GM12878 (cell line): ENCODE measurements around the gene MPP2. TPM values are rescaled to one million over a fixed set of nuclear protein-coding genes. Genes with fewer than 3 reads are reported as not detected.
A peak's percentile ranks its signal among the peaks of the same experiment; 100 is the strongest.

ENCODE experiments used
- ATAC-seq: fragments of 200-7000 bp; cut with Tn5 transposase; 3 replicates; pipeline ENCODE4 v1.9.1; 2020; ENCODE audit warnings: mild to moderate bottlenecking, moderate library complexity
- BruUV-seq: library from RNA; stranded (reverse); fragments of 400-500 nt; replicated peaks from 2 replicates; lab custom pipeline; 2021; lab: Mats Ljungman, UMichigan
- CTCF ChIA-PET: fragments of 300-600 bp; sonication (Branson Sonifier 250); formaldehyde crosslinking; extraction: SDS; loops from one replicate; lab custom pipeline; 2021; ENCODE audit warnings: inconsistent platforms; lab: Yijun Ruan, JAX
- POLR2A ChIA-PET: fragments of 350-600 bp; formaldehyde crosslinking; extraction: SDS; loops from one replicate; lab custom pipeline; 2021; ENCODE audit warnings: inconsistent platforms; lab: Charles Lee
- RAD21 ChIA-PET: fragments of 300-600 bp; sonication (Branson Sonifier 250); formaldehyde crosslinking; loops from one replicate; lab custom pipeline; 2023; ENCODE audit warnings: antibody characterized with exemption; ENCODE audit not compliant: unreplicated experiment; lab: Charles Lee
- SMC1A ChIA-PET: fragments of 300-600 bp; sonication (Branson Sonifier 250); formaldehyde crosslinking; loops from one replicate; lab custom pipeline; 2023; ENCODE audit not compliant: unreplicated experiment, uncharacterized antibody; lab: Charles Lee
- DNase-seq: peaks from one replicate; pipeline ENCODE4 v3.0.0-alpha.2; 2011; ENCODE audit warnings: low read depth, low spot score
- FAIRE-seq: peaks from 3 replicates; lab custom pipeline; 2011; peaks lifted over from hg19 to GRCh38; lab: Jason Lieb, UNC
- H2AFZ ChIP-seq: 2 replicates; pipeline ENCODE4 v1.6.0; 2011; ENCODE audit warnings: low read depth, low read length, control low read depth; ENCODE audit not compliant: control insufficient read depth
- H3K27ac ChIP-seq: 2 replicates; pipeline ENCODE4 v1.5.1; 2011; ENCODE audit warnings: control low read depth; ENCODE audit not compliant: control insufficient read depth, insufficient read depth
- H3K27me3 ChIP-seq, 2 experiments: replicated peaks in 1 of 2; 2 replicates each; pipeline versions ENCODE4 v1.6.0 to v1.6.1; 2011; ENCODE audit warnings: low read length in 1 of 2; ENCODE audit not compliant: control insufficient read depth in 2 of 2, insufficient read depth in 2 of 2
- H3K36me3 ChIP-seq, 2 experiments: 2 replicates each; pipeline ENCODE4 v1.5.1; 2011; ENCODE audit warnings: low read length in 1 of 2; ENCODE audit not compliant: control insufficient read depth in 2 of 2, insufficient read depth in 2 of 2
- H3K4me1 ChIP-seq: 2 replicates; pipeline ENCODE4 v1.6.1; 2011; ENCODE audit warnings: mild to moderate bottlenecking, low read length, moderate library complexity, mixed read lengths; ENCODE audit not compliant: control insufficient read depth, insufficient read depth
- H3K4me2 ChIP-seq: 2 replicates; pipeline ENCODE4 v1.6.0; 2011; ENCODE audit warnings: control low read depth; ENCODE audit not compliant: control insufficient read depth, insufficient read depth
- H3K4me3 ChIP-seq: fragments of 200-600 bp; sonication (generic); 2 replicates; pipeline ENCODE4 v1.5.1; 2016
- H3K79me2 ChIP-seq: 2 replicates; pipeline ENCODE4 v1.6.0; 2011; ENCODE audit warnings: low read length; ENCODE audit not compliant: control insufficient read depth, insufficient read depth
- H3K9ac ChIP-seq: 2 replicates; pipeline ENCODE4 v1.8.0; 2011; ENCODE audit warnings: low read length, control low read depth, mixed read lengths; ENCODE audit not compliant: control insufficient read depth, insufficient read depth
- H3K9me3 ChIP-seq: replicated peaks from 3 replicates; pipeline ENCODE4 v1.5.1; 2011; ENCODE audit warnings: mild to moderate bottlenecking, low read length; ENCODE audit not compliant: control insufficient read depth, insufficient read depth
- H4K20me1 ChIP-seq: 2 replicates; pipeline ENCODE4 v1.6.0; 2011; ENCODE audit not compliant: control insufficient read depth, insufficient read depth
- SPI1 ChIP-seq: IDR thresholded peaks from 2 replicates; pipeline ENCODE4 v1.6.1; 2011; ENCODE audit warnings: low read depth, mild to moderate bottlenecking, low read length, moderate library complexity, borderline replicate concordance; ENCODE audit not compliant: insufficient read depth
- WGBS: methylation state at CpG from one replicate; pipeline ENCODE4 v1.1.6; 2016; ENCODE audit warnings: low lambda C conversion rate; ENCODE audit not compliant: insufficient replicate concordance, insufficient coverage; ENCODE audit errors: missing lambda C conversion rate; 5-methylcytosine and 5-hydroxymethylcytosine counted together
- in situ Hi-C: fragments of 300-500 bp; cut with MboI; formaldehyde crosslinking; loops from 9 replicates; pipeline ENCODE4 v1.14.3; 2018; ENCODE audit warnings: mixed read lengths
- intact Hi-C: fragments of 100-400 bp; cut with micrococcal nuclease; formaldehyde crosslinking; loops from one replicate; pipeline ENCODE4 v1.14.2; 2022; ENCODE audit not compliant: unreplicated experiment
- polyA plus RNA-seq, 11 experiments: library from polyadenylated mRNA; depleted of rRNA in 4 of 11; unstranded in 6 of 11; stranded (reverse) in 5 of 11; fragments of >200 nt; fragmentation: Nextera tagmentation in 4 of 11; fragmentation: Illumina TruSeq in 1 of 11; extraction: Ambion mirVana in 4 of 11; extraction: Trizol in 1 of 11; gene quantifications; 1 replicate in 1 of 11; 2 replicates in 10 of 11; pipeline versions ENCODE4 v1.2.1 to v1.2.3, GENCODE V29; 2011 to 2016; ENCODE audit warnings: inconsistent platforms in 2 of 11, missing spikeins in 2 of 11, low read depth in 1 of 11
- total RNA-seq, 4 experiments: library from RNA; depleted of rRNA in 3 of 4; stranded (reverse); fragments of >200 nt in 3 of 4; fragmentation: Illumina TruSeq in 1 of 4; extraction: Trizol in 1 of 4; gene quantifications; 2 replicates each; pipeline versions ENCODE4 v1.2.1 to v1.2.3, GENCODE V29; 2013 to 2021
- TF ChIP-seq, protein P1 (sequence below): fragments of 450-650 bp; IDR thresholded peaks from 2 replicates; pipeline ENCODE4 v1.6.1; 2017; ENCODE audit warnings: mild to moderate bottlenecking, low read depth, inconsistent platforms; ENCODE audit not compliant: poor library complexity, severe bottlenecking

Gene MPP2
- total and polyA plus RNA-seq, 10 of the 15 experiments (the other 5 are each of a cell fraction or from before 2014, with no cell fraction given) = 0.02 to 0.23 (median 0.15) TPM; not detected in 2

DNA sequence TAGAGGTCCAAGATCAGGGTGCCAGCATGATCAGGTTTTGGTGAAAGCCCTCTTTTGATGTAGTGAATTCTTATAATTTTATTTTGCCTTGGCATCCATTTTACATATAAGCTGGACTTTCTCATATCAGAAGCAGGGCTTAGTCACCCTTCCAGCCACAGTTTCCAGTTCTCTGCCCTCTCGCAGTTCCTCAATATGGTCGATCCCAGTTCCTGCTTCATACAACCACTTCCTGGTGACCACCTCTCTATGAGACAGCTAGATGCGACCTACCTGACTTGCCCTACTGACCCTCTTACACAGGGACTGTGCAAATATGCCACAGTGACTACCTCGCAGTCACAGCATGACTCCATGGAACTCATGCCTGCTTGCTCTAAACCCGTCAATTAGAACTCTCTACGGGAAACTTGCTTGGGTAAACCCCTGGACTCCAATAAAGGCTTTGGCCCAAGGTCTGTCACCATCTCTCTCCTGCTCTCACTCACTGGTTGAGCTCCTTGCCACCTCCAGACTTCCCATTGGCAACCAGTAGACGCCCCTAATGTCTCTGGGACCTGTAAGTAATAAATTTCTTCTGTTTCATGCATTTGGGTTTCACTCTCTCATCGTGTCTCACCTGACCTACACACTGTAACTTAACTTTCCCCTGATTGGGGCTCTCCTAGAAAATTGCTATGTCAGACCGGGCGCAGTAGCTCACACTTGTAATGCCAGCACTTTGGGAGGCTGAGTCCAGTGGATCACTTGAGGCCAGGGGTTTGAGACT, 38.9 kb downstream of the MPP2 start:
- Histone ChIP-seq H3K4me2 (no peak overlapping the region), H3K79me2 (no peaks in the 10 kb centered on the region), H3K36me3 (no peaks in the 10 kb centered on the region), H3K27ac (no peak overlapping the region), H3K4me1 (no peaks in the 10 kb centered on the region), H3K9ac (no peak overlapping the region), H4K20me1 (no peaks in the 10 kb centered on the region), H3K4me3 (no peak overlapping the region), H3K27me3 (no peaks in the 10 kb centered on the region; a peak in 1 of 4 replicates), H2AFZ (no peak overlapping the region), H3K9me3 (no peaks in the 10 kb centered on the region)
- 27% methylated on average over 10 of the region's 10 CpGs for WGBS
- DNase-seq = no peak
- intact Hi-C loops (no loop called here), in situ Hi-C loops (no loop called here)
- peak; percentile 72; the same call in 1 of the 2 replicates for TF ChIP-seq SPI1
- TF ChIP-seq, protein P1, sequence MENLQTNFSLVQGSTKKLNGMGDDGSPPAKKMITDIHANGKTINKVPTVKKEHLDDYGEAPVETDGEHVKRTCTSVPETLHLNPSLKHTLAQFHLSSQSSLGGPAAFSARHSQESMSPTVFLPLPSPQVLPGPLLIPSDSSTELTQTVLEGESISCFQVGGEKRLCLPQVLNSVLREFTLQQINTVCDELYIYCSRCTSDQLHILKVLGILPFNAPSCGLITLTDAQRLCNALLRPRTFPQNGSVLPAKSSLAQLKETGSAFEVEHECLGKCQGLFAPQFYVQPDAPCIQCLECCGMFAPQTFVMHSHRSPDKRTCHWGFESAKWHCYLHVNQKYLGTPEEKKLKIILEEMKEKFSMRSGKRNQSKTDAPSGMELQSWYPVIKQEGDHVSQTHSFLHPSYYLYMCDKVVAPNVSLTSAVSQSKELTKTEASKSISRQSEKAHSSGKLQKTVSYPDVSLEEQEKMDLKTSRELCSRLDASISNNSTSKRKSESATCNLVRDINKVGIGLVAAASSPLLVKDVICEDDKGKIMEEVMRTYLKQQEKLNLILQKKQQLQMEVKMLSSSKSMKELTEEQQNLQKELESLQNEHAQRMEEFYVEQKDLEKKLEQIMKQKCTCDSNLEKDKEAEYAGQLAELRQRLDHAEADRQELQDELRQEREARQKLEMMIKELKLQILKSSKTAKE = no peak
- BruUV-seq = no TSS peak
- no peak for FAIRE-seq
- CTCF ChIA-PET = interaction anchor here (1.0 to 2.2 kb wide), 3 partner anchors 10 to 22 kb away, joined by 5 to 9 read pairs (median 5); partner anchors contain the start of gene CD300LG
- RAD21 ChIA-PET = no interaction called here
- no peak for ATAC-seq
- POLR2A ChIA-PET = no interaction called here
- SMC1A ChIA-PET = interaction anchor here (1.1 kb wide), 1 partner anchor 10 kb away, joined by 3 read pairs; no protein-coding TSS in a partner anchor
